ENCODE results near the gene FBN1. TPM values are rescaled to one million over a fixed set of nuclear protein-coding genes. Genes with fewer than 3 reads are reported as not detected.

FBN1 gene
- total RNA-seq, 1 donor from 2014 or later = 78.8 TPM

DNA sequence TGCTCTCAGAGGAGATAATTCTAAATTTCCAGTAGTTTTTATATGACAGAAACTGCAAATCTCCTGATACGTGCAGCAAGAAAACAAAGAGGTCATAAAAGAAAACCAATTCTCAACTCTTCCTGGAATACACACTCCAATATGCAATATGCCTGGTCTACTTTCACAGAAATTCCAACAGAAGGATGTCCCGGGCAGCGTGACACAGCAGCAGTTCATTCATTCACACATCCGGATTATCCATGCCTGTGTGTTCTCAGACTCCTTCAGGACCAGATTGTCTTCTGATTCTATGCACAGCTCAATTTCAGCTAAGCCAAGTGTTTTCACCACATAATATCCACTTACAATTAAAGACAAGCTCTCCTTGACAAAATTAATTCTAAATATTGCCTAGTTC, 64.3 kb downstream of the FBN1 start:
- no peak overlapping the region for H3K9ac ChIP-seq
- Mint-ChIP-seq H3K4me1 (peaks cover 14% of the 10 kb centered on the region), H3K27me3 (ENCODE audit: insufficient read depth, low read depth) (no peaks in the 10 kb centered on the region), H3K4me3 (no peak overlapping the region), H3K27ac (no peak overlapping the region), H3K36me3 (no peaks in the 10 kb centered on the region), H3K9me3 (no peaks in the 10 kb centered on the region)
- DNase-seq (ENCODE audit: low spot score) = no peak
- H3K9me3 ChIP-seq (ENCODE audit: low read depth) = no peaks in the 10 kb centered on the region
- no peaks in the 10 kb centered on the region for H4K20me1 ChIP-seq (ENCODE audit: low read depth)
- H3K79me2 ChIP-seq (ENCODE audit: low read depth) = no peaks in the 10 kb centered on the region
- H3K36me3 ChIP-seq = no peaks in the 10 kb centered on the region
- no peaks in the 10 kb centered on the region for H3K27me3 ChIP-seq
- no peak overlapping the region for H2AFZ ChIP-seq (replicated peaks)
- peaks cover 8% of the 10 kb centered on the region for H3K4me1 ChIP-seq
- TF ChIP-seq EZH2 (IDR thresholded peaks at IDR 0.05) = no peak
- TF ChIP-seq, protein P1, sequence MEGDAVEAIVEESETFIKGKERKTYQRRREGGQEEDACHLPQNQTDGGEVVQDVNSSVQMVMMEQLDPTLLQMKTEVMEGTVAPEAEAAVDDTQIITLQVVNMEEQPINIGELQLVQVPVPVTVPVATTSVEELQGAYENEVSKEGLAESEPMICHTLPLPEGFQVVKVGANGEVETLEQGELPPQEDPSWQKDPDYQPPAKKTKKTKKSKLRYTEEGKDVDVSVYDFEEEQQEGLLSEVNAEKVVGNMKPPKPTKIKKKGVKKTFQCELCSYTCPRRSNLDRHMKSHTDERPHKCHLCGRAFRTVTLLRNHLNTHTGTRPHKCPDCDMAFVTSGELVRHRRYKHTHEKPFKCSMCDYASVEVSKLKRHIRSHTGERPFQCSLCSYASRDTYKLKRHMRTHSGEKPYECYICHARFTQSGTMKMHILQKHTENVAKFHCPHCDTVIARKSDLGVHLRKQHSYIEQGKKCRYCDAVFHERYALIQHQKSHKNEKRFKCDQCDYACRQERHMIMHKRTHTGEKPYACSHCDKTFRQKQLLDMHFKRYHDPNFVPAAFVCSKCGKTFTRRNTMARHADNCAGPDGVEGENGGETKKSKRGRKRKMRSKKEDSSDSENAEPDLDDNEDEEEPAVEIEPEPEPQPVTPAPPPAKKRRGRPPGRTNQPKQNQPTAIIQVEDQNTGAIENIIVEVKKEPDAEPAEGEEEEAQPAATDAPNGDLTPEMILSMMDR (IDR thresholded peaks at IDR 0.05) = no peak
- TF ChIP-seq EZH2phosphoT487 (IDR thresholded peaks at IDR 0.05) = no peak
- H3F3A ChIP-seq (ENCODE audit: low read depth) = no peaks in the 10 kb centered on the region
- H3K4me3 ChIP-seq = no peak overlapping the region
- no peak overlapping the region for H3K27ac ChIP-seq
- H3K4me2 ChIP-seq = no peak overlapping the region

DNA sequence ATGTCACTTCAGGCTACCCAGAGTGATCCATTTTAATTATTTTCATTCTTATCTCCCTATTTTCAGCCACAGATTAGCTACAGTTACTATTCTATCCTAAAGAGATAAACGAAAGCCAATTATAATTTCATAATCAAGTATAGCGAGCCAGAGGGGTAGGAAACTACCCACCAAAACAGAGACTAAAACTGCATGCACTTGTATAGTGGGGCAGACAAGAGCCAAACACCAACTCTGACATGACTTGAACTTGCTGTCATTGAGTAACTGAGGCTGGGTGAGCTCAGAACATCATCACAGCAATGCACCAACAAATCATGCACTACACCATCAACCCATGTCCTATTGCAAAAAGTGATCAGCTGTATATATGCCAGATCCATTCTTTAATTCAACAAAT, 64.8 kb downstream of the FBN1 start:
- H3K27ac Mint-ChIP-seq = no peak overlapping the region
- no peaks in the 10 kb centered on the region for H3K36me3 ChIP-seq
- H3K4me3 ChIP-seq = no peak overlapping the region
- no peak for DNase-seq (ENCODE audit: low spot score)
- TF ChIP-seq, protein P1 (IDR thresholded peaks at IDR 0.05) = no peak
- TF ChIP-seq EZH2phosphoT487 (IDR thresholded peaks at IDR 0.05) (no peak), EZH2 (IDR thresholded peaks at IDR 0.05) (no peak)
- no peaks in the 10 kb centered on the region for H3F3A ChIP-seq (ENCODE audit: low read depth)
- H3K4me1 ChIP-seq = peaks cover 8% of the 10 kb centered on the region
- no peak overlapping the region for H3K4me2 ChIP-seq
- no peaks in the 10 kb centered on the region for H3K79me2 ChIP-seq (ENCODE audit: low read depth)
- H3K27me3 ChIP-seq = no peaks in the 10 kb centered on the region
- H3K4me1 Mint-ChIP-seq = peaks cover 14% of the 10 kb centered on the region
- H3K27me3 Mint-ChIP-seq (ENCODE audit: insufficient read depth, low read depth) = no peaks in the 10 kb centered on the region
- no peaks in the 10 kb centered on the region for H3K36me3 Mint-ChIP-seq
- H2AFZ ChIP-seq (replicated peaks) = no peak overlapping the region
- H3K9ac ChIP-seq = no peak overlapping the region
- no peaks in the 10 kb centered on the region for H3K9me3 ChIP-seq (ENCODE audit: low read depth)
- no peak overlapping the region for H3K27ac ChIP-seq
- no peak overlapping the region for H3K4me3 Mint-ChIP-seq
- H3K9me3 Mint-ChIP-seq = no peaks in the 10 kb centered on the region
- H4K20me1 ChIP-seq (ENCODE audit: low read depth) = no peaks in the 10 kb centered on the region

DNA sequence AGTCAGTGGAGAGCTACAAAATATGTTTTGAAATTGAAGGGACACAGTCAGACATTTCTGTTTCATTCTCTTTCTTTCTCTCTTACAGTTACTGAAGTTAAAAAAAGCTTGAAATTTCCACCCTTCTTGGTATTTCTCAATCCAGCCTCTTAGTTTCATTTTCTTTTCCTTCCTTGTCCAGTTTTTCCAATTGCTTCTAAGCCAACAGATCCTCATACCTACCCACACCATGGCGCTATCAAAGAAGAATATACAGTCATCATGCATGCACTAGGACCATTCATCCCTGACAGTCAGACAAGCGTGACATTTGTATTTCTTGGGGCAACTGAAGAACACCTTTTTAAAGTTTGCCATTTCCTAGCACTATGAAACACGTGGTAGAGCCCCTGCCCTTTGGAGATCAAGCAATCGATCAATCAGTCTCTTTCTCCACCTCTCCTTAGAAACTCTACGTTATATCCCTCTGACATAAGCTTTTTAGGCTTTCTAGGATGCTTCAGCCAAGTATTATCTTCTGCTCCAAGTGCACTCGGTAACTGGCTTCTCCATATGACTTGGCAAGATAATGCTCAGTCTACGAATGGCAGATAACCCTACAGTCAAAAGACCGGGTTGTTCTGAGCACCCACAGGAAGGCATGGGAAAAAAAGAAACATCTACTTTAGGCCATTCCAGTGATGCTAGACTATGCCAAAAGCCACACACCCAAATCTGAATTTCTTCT, 65.4 kb downstream of the FBN1 start:
- H3F3A ChIP-seq (ENCODE audit: low read depth) = no peaks in the 10 kb centered on the region
- H3K27me3 ChIP-seq = no peaks in the 10 kb centered on the region
- TF ChIP-seq, protein P1 (IDR thresholded peaks at IDR 0.05) = no peak
- H3K4me1 ChIP-seq = peaks cover 8% of the 10 kb centered on the region
- H3K9me3 ChIP-seq (ENCODE audit: low read depth) = no peaks in the 10 kb centered on the region
- no peak overlapping the region for H3K4me2 ChIP-seq
- DNase-seq (ENCODE audit: low spot score) = no peak
- no peaks in the 10 kb centered on the region for H3K36me3 ChIP-seq
- no peak overlapping the region for H3K27ac Mint-ChIP-seq
- no peak overlapping the region for H3K4me3 ChIP-seq
- H3K4me1 Mint-ChIP-seq = peaks cover 14% of the 10 kb centered on the region
- H2AFZ ChIP-seq (replicated peaks) = no peak overlapping the region
- H3K79me2 ChIP-seq (ENCODE audit: low read depth) = no peaks in the 10 kb centered on the region
- H3K9ac ChIP-seq = no peak overlapping the region
- no peaks in the 10 kb centered on the region for H3K27me3 Mint-ChIP-seq (ENCODE audit: insufficient read depth, low read depth)
- no peaks in the 10 kb centered on the region for H3K36me3 Mint-ChIP-seq
- H4K20me1 ChIP-seq (ENCODE audit: low read depth) = no peaks in the 10 kb centered on the region
- H3K27ac ChIP-seq = no peak overlapping the region
- no peak overlapping the region for H3K4me3 Mint-ChIP-seq
- no peaks in the 10 kb centered on the region for H3K9me3 Mint-ChIP-seq

All from neural progenitor cell (in vitro differentiated cells).